Gastroesophageal sphincter (tissue), 4 donors: ENCODE data around the gene SP110. TPM values are rescaled to one million over a fixed set of nuclear protein-coding genes. Genes with fewer than 3 reads are reported as not detected.
A peak's percentile ranks its signal among the peaks of the same experiment; 100 is the strongest.
"Not testable (repeated sequence)": the region's sequence is repeated elsewhere in the genome, so short reads cannot be mapped to it uniquely, and the experiment has no call there.

Experiments
- ATAC-seq: fragments of 150-250 bp; one replicate; pipeline ENCODE4 v1.9.1; 2016; ENCODE audit warnings: mild to moderate bottlenecking, moderate library complexity
- H3K27ac ChIP-seq, 4 donors: fragments of 200-600 bp; sonication (generic) in 3 of 4; 1 replicate in 3 of 4; 2 replicates in 1 of 4; pipeline ENCODE4 v1.5.1; 2016 to 2019
- H3K27me3 ChIP-seq: fragments of 200-600 bp; sonication (generic); one replicate; pipeline ENCODE4 v1.5.1; 2019
- H3K36me3 ChIP-seq, 2 donors: fragments of 200-600 bp; sonication (generic); one replicate each; pipeline ENCODE4 v1.5.1; 2019; ENCODE audit warnings: control low read depth in 1 of 2
- H3K4me1 ChIP-seq, 3 donors: fragments of 200-600 bp; sonication (generic); 1 replicate in 2 of 3; 2 replicates in 1 of 3; pipeline ENCODE4 v1.5.1; 2016 to 2019; ENCODE audit warnings: control low read depth in 2 of 3
- H3K4me3 ChIP-seq, 2 donors: fragments of 200-600 bp; sonication (generic); one replicate each; pipeline ENCODE4 v1.5.1; 2019; ENCODE audit warnings: mild to moderate bottlenecking in 1 of 2, moderate library complexity in 1 of 2
- H3K9me3 ChIP-seq, 3 donors: fragments of 200-600 bp; sonication (generic); one replicate each; pipeline ENCODE4 v1.5.1; 2017 to 2019; ENCODE audit warnings: control low read depth in 2 of 3
- EP300 ChIP-seq: sonication (generic); formaldehyde crosslinking; IDR thresholded peaks from one replicate; pipeline ENCODE4 v1.6.1; 2017; ENCODE audit warnings: antibody characterized with exemption, mild to moderate bottlenecking
- POLR2A ChIP-seq, 2 donors: fragments of 450-650 bp; IDR thresholded peaks; one replicate each; pipeline ENCODE4 v1.6.1; 2017; ENCODE audit warnings: antibody characterized with exemption in 2 of 2, mild to moderate bottlenecking in 2 of 2, moderate library complexity in 1 of 2
- POLR2AphosphoS5 ChIP-seq: sonication (generic); formaldehyde crosslinking; IDR thresholded peaks from one replicate; pipeline ENCODE4 v1.6.1; 2017; ENCODE audit warnings: antibody characterized with exemption
- WGBS, 2 donors: methylation state at CpG; one replicate each; pipeline ENCODE4 v1.1.5; 2018; ENCODE audit warnings: low coverage in 1 of 2; 5-methylcytosine and 5-hydroxymethylcytosine counted together
- total RNA-seq, 4 donors: library from RNA; depleted of rRNA; stranded (reverse); fragments of >200 nt; gene quantifications; one replicate each; pipeline ENCODE4 v1.1.0, GENCODE V29; 2016
- TF ChIP-seq, protein P1 (sequence below), 4 experiments: fragments of 200-600 bp in 2 of 4; fragments of 450-650 bp in 2 of 4; sonication (generic) in 1 of 4; IDR thresholded peaks; one replicate each; pipeline ENCODE4 v1.5.1; 2017 to 2019; ENCODE audit warnings: antibody characterized with exemption in 4 of 4, mild to moderate bottlenecking in 2 of 4, moderate library complexity in 2 of 4

SP110 gene
- total RNA-seq, result 10 to 100 TPM; 16.3 to 37.5 (median 19.2) TPM

- Histone ChIP-seq H3K4me1 (peaks cover 0 to 37% (median 0%) of the 10 kb centered on the region in 3 donors), H3K27ac (peak within 1 kb of the TSS; percentile 78 to 81 (median 79)), H3K27me3 (no peaks in the 10 kb centered on the region), H3K36me3 (peaks cover 0 to 23% of the 10 kb centered on the region in 2 donors), H3K4me3 (peak within 1 kb of the TSS; percentile 63 to 90), H3K9me3 (no peaks in the 10 kb centered on the region)
- WGBS, 2 donors, result 1 to 2% methylated on average over 10 to 16 of the region's 19 CpGs
- no peak for TF ChIP-seq EP300
- peak; percentile 60 for TF ChIP-seq POLR2AphosphoS5
- peak; percentile 91 for ATAC-seq
Observed at GRCh38 chr2:230219419-230220331, at the start of gene SP110. Gene SP110, minus strand, starts transcription at chr2:230219984. Its CDS starts 3,057 bp downstream, at chr2:230216927.

GRCh38 chr2:230268606-230269243 lies 48.9 kb upstream of the SP110 start:
- TF ChIP-seq, protein P1, sequence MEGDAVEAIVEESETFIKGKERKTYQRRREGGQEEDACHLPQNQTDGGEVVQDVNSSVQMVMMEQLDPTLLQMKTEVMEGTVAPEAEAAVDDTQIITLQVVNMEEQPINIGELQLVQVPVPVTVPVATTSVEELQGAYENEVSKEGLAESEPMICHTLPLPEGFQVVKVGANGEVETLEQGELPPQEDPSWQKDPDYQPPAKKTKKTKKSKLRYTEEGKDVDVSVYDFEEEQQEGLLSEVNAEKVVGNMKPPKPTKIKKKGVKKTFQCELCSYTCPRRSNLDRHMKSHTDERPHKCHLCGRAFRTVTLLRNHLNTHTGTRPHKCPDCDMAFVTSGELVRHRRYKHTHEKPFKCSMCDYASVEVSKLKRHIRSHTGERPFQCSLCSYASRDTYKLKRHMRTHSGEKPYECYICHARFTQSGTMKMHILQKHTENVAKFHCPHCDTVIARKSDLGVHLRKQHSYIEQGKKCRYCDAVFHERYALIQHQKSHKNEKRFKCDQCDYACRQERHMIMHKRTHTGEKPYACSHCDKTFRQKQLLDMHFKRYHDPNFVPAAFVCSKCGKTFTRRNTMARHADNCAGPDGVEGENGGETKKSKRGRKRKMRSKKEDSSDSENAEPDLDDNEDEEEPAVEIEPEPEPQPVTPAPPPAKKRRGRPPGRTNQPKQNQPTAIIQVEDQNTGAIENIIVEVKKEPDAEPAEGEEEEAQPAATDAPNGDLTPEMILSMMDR (IDR thresholded peaks at IDR 0.05), result no peak
- TF ChIP-seq POLR2AphosphoS5, result no peak
- no peak for TF ChIP-seq EP300
- TF ChIP-seq POLR2A (IDR thresholded peaks at IDR 0.05), result no peak
- Histone ChIP-seq H3K9me3 (no peaks in the 10 kb centered on the region), H3K4me3 (no peak overlapping the region), H3K27me3 (no peaks in the 10 kb centered on the region), H3K36me3 (no peaks in the 10 kb centered on the region), H3K4me1 (no peaks in the 10 kb centered on the region), H3K27ac (no peak overlapping the region)
- WGBS, 2 donors, result 45 to 57% methylated on average over 3 of the region's 3 CpGs
- ATAC-seq, result no peak

DNA sequence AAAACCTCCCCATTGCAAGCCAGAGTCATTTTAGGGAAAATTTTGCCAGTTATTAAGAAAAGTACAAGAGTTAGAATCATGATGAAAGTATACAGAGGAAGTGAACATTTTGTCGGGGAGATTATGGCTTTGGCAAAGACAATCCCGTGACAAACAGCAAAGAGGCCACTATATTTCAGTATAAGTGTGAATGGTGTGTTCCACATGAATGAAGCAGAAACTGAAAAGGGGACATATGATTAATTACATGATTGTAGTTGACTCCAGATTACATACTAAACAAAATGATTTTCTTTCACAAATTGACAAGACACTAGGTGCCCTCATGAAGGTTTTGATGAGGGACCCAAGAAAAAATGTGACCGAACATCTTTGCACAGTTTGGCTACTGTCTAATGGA lies 47.8 kb upstream of the SP110 start:
- H3K27me3 ChIP-seq, result no peaks in the 10 kb centered on the region
- H3K27ac ChIP-seq, result no peak overlapping the region
- 60 to 76% methylated on average over 3 of the region's 3 CpGs for WGBS, 2 donors
- H3K4me1 ChIP-seq, result no peaks in the 10 kb centered on the region
- no peak for ATAC-seq
- H3K9me3 ChIP-seq, result no peaks in the 10 kb centered on the region
- TF ChIP-seq POLR2AphosphoS5 (no peak), EP300 (no peak), POLR2A (IDR thresholded peaks at IDR 0.05) (no peak)
- TF ChIP-seq, protein P1 (IDR thresholded peaks at IDR 0.05), result no peak
- H3K4me3 ChIP-seq, result no peak overlapping the region
- no peaks in the 10 kb centered on the region for H3K36me3 ChIP-seq

- no peak overlapping the region for H3K4me3 ChIP-seq
- 72 to 100% methylated on average over 1 of the region's 1 CpG for WGBS, 2 donors
Observed at GRCh38 chr2:230267059-230267458, 47.3 kb upstream of the SP110 start.

GRCh38 chr2:230266638-230267037 lies 46.9 kb upstream of the SP110 start:
- H3K27me3 ChIP-seq, result no peaks in the 10 kb centered on the region
- H3K4me3 ChIP-seq, result no peak overlapping the region
- H3K36me3 ChIP-seq, result no peaks in the 10 kb centered on the region
- no peak for ATAC-seq
- H3K4me1 ChIP-seq, result no peaks in the 10 kb centered on the region
- 74 to 87% methylated on average over 4 of the region's 4 CpGs for WGBS, 2 donors
- H3K9me3 ChIP-seq, result no peaks in the 10 kb centered on the region
- TF ChIP-seq POLR2A (IDR thresholded peaks at IDR 0.05), result no peak
- no peak for TF ChIP-seq POLR2AphosphoS5
- TF ChIP-seq, protein P1 (IDR thresholded peaks at IDR 0.05), result no peak
- TF ChIP-seq EP300, result no peak
- no peak overlapping the region for H3K27ac ChIP-seq

More at GRCh38 chr2:230267059-230267458, 47.3 kb upstream of the SP110 start:
- Histone ChIP-seq H3K27me3 (no peaks in the 10 kb centered on the region), H3K36me3 (no peaks in the 10 kb centered on the region), H3K27ac (no peak overlapping the region), H3K4me1 (no peaks in the 10 kb centered on the region), H3K9me3 (no peaks in the 10 kb centered on the region)
- TF ChIP-seq POLR2A (IDR thresholded peaks at IDR 0.05), result no peak
- no peak for TF ChIP-seq EP300
- no peak for ATAC-seq

GRCh38 chr2:230264945-230265344 lies 45.2 kb upstream of the SP110 start:
- not testable (repeated sequence) for H3K4me1 ChIP-seq, H3K27ac ChIP-seq, H3K4me3 ChIP-seq, H3K27me3 ChIP-seq, ATAC-seq, H3K9me3 ChIP-seq, H3K36me3 ChIP-seq
- WGBS, 2 donors, result 19 to 36% methylated on average over 3 of the region's 4 CpGs
